ENCODE measurements around the gene DHH. TPM values are rescaled to one million over a fixed set of nuclear protein-coding genes. Genes with fewer than 3 reads are reported as not detected.

Gene DHH
- total and polyA plus RNA-seq, 9 of the 15 experiments (the other 6 are each of a cell fraction or from before 2014, with no cell fraction given) = 0.07 to 2.6 (median 0.54) TPM

- TF ChIP-seq PREB (CRISPR knock-in tag; IDR thresholded peaks at IDR 0.05) (no peak), ILK (tag; IDR thresholded peaks at IDR 0.05; ENCODE audit: borderline replicate concordance, low read depth) (no peak), ATF3 (IDR thresholded peaks at IDR 0.05) (peak; percentile 88), ATF3 (CRISPR knock-in tag; conservative IDR thresholded peaks at IDR 0.05) (peak; percentile 48; the same call in 1 of the 2 replicates), CBX3 (IDR thresholded peaks at IDR 0.05; ENCODE audit: borderline replicate concordance in 1 of 2, low read length in 2 of 2) (no peak), ZBTB11 (CRISPR knock-in tag; IDR thresholded peaks at IDR 0.05) (no peak), C11orf30 (IDR thresholded peaks at IDR 0.05; ENCODE audit: low read depth) (peak; percentile 67), ZNF24 (IDR thresholded peaks at IDR 0.05) (0 out of 2 replicates have a peak, but pooled peaks have one; percentile 29), SRF (CRISPR knock-in tag; IDR thresholded peaks at IDR 0.05) (peak in 1 of 2 experiments; percentile 79; a peak in 1 of 4 replicates), ZFP36 (IDR thresholded peaks at IDR 0.05; ENCODE audit: low read depth, low read length, partially characterized antibody) (no peak), NCOA2 (IDR thresholded peaks at IDR 0.05; ENCODE audit: partially characterized antibody in 2 of 2) (no peak), ZSCAN32 (CRISPR knock-in tag; IDR thresholded peaks at IDR 0.05) (no peak), LEF1 (IDR thresholded peaks at IDR 0.05) (no peak), NFRKB (IDR thresholded peaks at IDR 0.05; ENCODE audit: low read depth) (no peak), ZEB2 (IDR thresholded peaks at IDR 0.05) (peak; percentile 91), SRSF9 (IDR thresholded peaks at IDR 0.05; ENCODE audit: borderline replicate concordance, low read depth, low read length) (no peak), CHAMP1 (IDR thresholded peaks at IDR 0.05) (no peak), NCOR1 (IDR thresholded peaks at IDR 0.05) (no peak), ZNF274 (IDR thresholded peaks at IDR 0.05; ENCODE audit: borderline replicate concordance, low read depth, low read length) (no peak), KDM5B (IDR thresholded peaks at IDR 0.05; ENCODE audit: insufficient replicate concordance, low read depth, low read length) (no peak)
These were observed 24.9 kb downstream of the DHH start, which contains the start of gene RHEBL1 (continued) for GRCh38 chr12:49069507-49070346.
